Neuronal stem cell (in vitro differentiated cells): ENCODE measurements around the gene TARBP2.
A peak's percentile ranks its signal among the peaks of the same experiment; 100 is the strongest.

Experiments
- DNase-seq: peaks from one replicate; pipeline ENCODE4 v3.0.0-alpha.2; 2013; ENCODE audit warnings: low spot score
- H2AFZ ChIP-seq: one replicate; pipeline ENCODE4 v1.6.1; 2013; ENCODE audit warnings: mild to moderate bottlenecking, low read length, inconsistent platforms
- H2AK5ac ChIP-seq: 2 replicates; pipeline ENCODE4 v1.6.1; 2013; ENCODE audit warnings: low read depth, mild to moderate bottlenecking, inconsistent platforms, low read length, moderate library complexity, mixed read lengths
- H2BK120ac ChIP-seq: 2 replicates; pipeline ENCODE4 v1.6.1; 2013; ENCODE audit warnings: low read depth, mild to moderate bottlenecking, inconsistent platforms, low read length, moderate library complexity, mixed read lengths
- H2BK12ac ChIP-seq: one replicate; pipeline ENCODE4 v1.6.1; 2013; ENCODE audit warnings: low read length, inconsistent platforms
- H2BK15ac ChIP-seq: 2 replicates; pipeline ENCODE4 v1.6.1; 2013; ENCODE audit warnings: mild to moderate bottlenecking, low read length, inconsistent platforms, mixed read lengths
- H2BK5ac ChIP-seq: one replicate; pipeline ENCODE4 v1.6.1; 2013; ENCODE audit warnings: inconsistent platforms, mild to moderate bottlenecking, low read length, moderate library complexity
- H3K14ac ChIP-seq: one replicate; pipeline ENCODE4 v1.6.1; 2013; ENCODE audit warnings: low read length, inconsistent platforms
- H3K18ac ChIP-seq: 2 replicates; pipeline ENCODE4 v1.6.1; 2013; ENCODE audit warnings: low read length, inconsistent platforms
- H3K23ac ChIP-seq: 2 replicates; pipeline ENCODE4 v1.6.1; 2013; ENCODE audit warnings: low read depth, mild to moderate bottlenecking, mixed read lengths, low read length, inconsistent platforms; ENCODE audit not compliant: poor library complexity
- H3K27ac ChIP-seq: replicated peaks from 3 replicates; pipeline ENCODE4 v1.5.1; 2013; ENCODE audit warnings: low read length, inconsistent platforms
- H3K27me3 ChIP-seq, 3 experiments: 2 replicates each; pipeline ENCODE4 v1.6.1; 2013; ENCODE audit warnings: low read length in 3 of 3, mild to moderate bottlenecking in 2 of 3, inconsistent platforms in 1 of 3, low read depth in 1 of 3, mixed read lengths in 1 of 3, moderate library complexity in 1 of 3; ENCODE audit not compliant: control insufficient read depth in 3 of 3, insufficient read depth in 3 of 3
- H3K36me3 ChIP-seq, 2 donors: replicated peaks in 1 of 2; 2 replicates each; pipeline ENCODE4 v1.6.1; 2013; ENCODE audit warnings: low read length in 2 of 2; ENCODE audit not compliant: control insufficient read depth in 2 of 2, insufficient read depth in 2 of 2
- H3K4ac ChIP-seq: 2 replicates; pipeline ENCODE4 v1.6.1; 2013; ENCODE audit warnings: inconsistent platforms, mild to moderate bottlenecking, low read length, moderate library complexity
- H3K4me1 ChIP-seq, 2 donors: 1 replicate in 1 of 2; 2 replicates in 1 of 2; pipeline ENCODE4 v1.6.1; 2013; ENCODE audit warnings: low read length in 2 of 2, low read depth in 1 of 2; ENCODE audit not compliant: control insufficient read depth in 2 of 2, insufficient read depth in 1 of 2
- H3K4me2 ChIP-seq: one replicate; pipeline ENCODE4 v1.6.1; 2013; ENCODE audit warnings: mild to moderate bottlenecking, low read length, inconsistent platforms; ENCODE audit not compliant: insufficient read depth, poor library complexity, severe bottlenecking
- H3K4me3 ChIP-seq, 2 donors: 2 replicates each; pipeline ENCODE4 v1.5.1; 2013; ENCODE audit warnings: low read length in 2 of 2, mild to moderate bottlenecking in 2 of 2, inconsistent platforms in 1 of 2, moderate library complexity in 1 of 2
- H3K79me1 ChIP-seq: one replicate; pipeline ENCODE4 v1.6.1; 2013; ENCODE audit warnings: low read depth, mild to moderate bottlenecking, inconsistent platforms, low read length, moderate library complexity
- H3K9ac ChIP-seq: one replicate; pipeline ENCODE4 v1.6.1; 2013; ENCODE audit warnings: mild to moderate bottlenecking, low read depth, low read length, inconsistent platforms; ENCODE audit not compliant: poor library complexity
- H3K9me3 ChIP-seq, 2 donors: replicated peaks in 1 of 2; 2 replicates each; pipeline versions ENCODE3 to v1.6.1; 2013; ENCODE audit warnings: low read length in 2 of 2, mild to moderate bottlenecking in 2 of 2, inconsistent platforms in 1 of 2, low read depth in 1 of 2, mixed read lengths in 1 of 2, moderate library complexity in 1 of 2; ENCODE audit not compliant: control insufficient read depth in 2 of 2, insufficient read depth in 1 of 2
- H4K8ac ChIP-seq: one replicate; pipeline ENCODE4 v1.6.1; 2013; ENCODE audit warnings: low read depth, mild to moderate bottlenecking, inconsistent platforms, low read length, moderate library complexity
- H4K91ac ChIP-seq: one replicate; pipeline ENCODE4 v1.6.1; 2013; ENCODE audit warnings: low read length, low read depth, mild to moderate bottlenecking, inconsistent platforms; ENCODE audit not compliant: poor library complexity
- WGBS, 2 donors: extraction: QIAGEN DNeasy Blood & Tissue Kit; methylation state at CpG; one replicate each; pipeline ENCODE4 v1.1.7; 2013; ENCODE audit warnings: missing lambda C conversion rate in 2 of 2, mixed read lengths in 1 of 2; ENCODE audit not compliant: insufficient read length in 2 of 2, insufficient replicate concordance in 1 of 2; ENCODE audit errors: extremely low coverage in 2 of 2; 5-methylcytosine and 5-hydroxymethylcytosine counted together

The TARBP2 gene

DNA sequence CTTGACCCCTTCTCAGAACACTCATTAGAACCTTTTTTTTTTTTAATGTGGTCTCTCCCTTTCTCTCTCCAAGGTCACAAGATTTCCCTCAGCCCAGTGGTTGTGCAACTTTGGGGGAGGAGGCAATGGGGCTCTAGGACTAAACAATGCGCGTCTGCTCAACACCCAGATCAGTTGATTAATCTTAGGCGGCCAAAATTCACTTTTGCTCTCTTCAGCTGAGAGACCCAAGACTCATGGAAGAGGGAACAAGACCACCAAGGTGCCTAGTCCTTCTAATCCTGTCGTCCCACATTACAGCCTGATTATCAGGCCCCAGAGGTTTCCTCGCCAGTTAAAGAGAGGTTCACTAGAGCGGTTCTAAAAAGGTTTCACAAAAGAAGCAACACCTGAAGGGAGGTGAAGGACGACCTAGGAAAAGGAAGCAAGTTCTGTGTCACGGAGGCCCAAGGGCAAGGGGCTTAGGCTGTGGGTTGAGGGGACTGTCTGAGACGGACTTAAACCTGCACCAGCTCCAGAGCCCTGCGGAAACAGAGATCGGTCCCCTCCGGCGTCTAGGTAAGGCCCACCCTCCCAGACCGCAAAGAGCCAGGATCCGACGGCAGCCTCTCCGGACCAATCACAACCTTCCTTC lies 824 bp upstream of the TARBP2 start:
- H3K18ac ChIP-seq, result peak overlapping the region; percentile 15
- no peak overlapping the region for H2BK120ac ChIP-seq
- WGBS, 2 donors, result no CpG with 5 or more reads among the region's 17 CpGs
- H2AFZ ChIP-seq, result peak overlapping the region; percentile 100
- no peak for DNase-seq
- no peak overlapping the region for H3K4ac ChIP-seq
- H3K4me3 ChIP-seq, result peak overlapping the region; percentile 75 to 97
- no peak overlapping the region for H2BK5ac ChIP-seq
- H3K27ac ChIP-seq, result peak overlapping the region; percentile 85
- no peak overlapping the region for H3K9ac ChIP-seq
- H3K79me1 ChIP-seq, result peaks cover 6% of the 10 kb centered on the region
- H2AK5ac ChIP-seq, result no peak overlapping the region
- H3K9me3 ChIP-seq, result no peaks in the 10 kb centered on the region
- peak overlapping the region; percentile 95 for H3K23ac ChIP-seq
- no peaks in the 10 kb centered on the region for H3K27me3 ChIP-seq
- peaks cover 28 to 35% of the 10 kb centered on the region in 2 donors for H3K4me1 ChIP-seq
- H2BK12ac ChIP-seq, result peak overlapping the region; percentile 17
- no peak overlapping the region for H3K14ac ChIP-seq
- no peak overlapping the region for H4K91ac ChIP-seq
- H3K36me3 ChIP-seq, result peaks cover 4 to 32% of the 10 kb centered on the region in 2 donors
- no peak overlapping the region for H2BK15ac ChIP-seq
- H4K8ac ChIP-seq, result no peak overlapping the region
- H3K4me2 ChIP-seq, result peak overlapping the region; percentile 89

DNA sequence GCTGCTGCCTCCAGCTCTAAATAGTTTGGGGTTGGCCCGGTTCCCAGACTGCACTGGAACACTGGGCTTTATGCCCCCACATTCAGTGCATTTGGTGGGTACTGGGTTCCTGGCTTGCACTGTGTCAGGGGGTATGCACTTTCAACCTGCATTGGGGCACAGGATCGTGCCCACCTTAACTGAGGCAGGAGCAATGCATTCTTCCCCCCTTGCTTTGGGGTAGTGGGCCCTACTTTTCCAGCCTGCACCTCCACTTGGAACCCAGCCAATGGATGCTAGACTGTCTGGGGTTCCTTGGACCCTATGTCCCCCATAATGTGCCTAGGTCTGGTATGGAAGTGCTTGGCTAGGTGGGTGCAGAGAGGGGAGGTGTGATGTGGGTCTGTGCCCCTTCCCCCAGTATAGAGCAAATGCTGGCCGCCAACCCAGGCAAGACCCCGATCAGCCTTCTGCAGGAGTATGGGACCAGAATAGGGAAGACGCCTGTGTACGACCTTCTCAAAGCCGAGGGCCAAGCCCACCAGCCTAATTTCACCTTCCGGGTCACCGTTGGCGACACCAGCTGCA lies 615 bp downstream of the TARBP2 start:
- Histone ChIP-seq H3K9me3 (no peaks in the 10 kb centered on the region), H2BK12ac (no peak overlapping the region), H3K27me3 (no peaks in the 10 kb centered on the region), H3K14ac (peak overlapping the region; percentile 92), H3K79me1 (peaks cover 6% of the 10 kb centered on the region), H3K9ac (peak overlapping the region; percentile 99), H3K23ac (peak overlapping the region; percentile 97), H3K4me2 (peak overlapping the region; percentile 81), H3K18ac (peak overlapping the region; percentile 100), H2BK5ac (peak overlapping the region; percentile 97), H2BK120ac (peak overlapping the region; percentile 44), H3K36me3 (peaks cover 9 to 46% of the 10 kb centered on the region in 2 donors), H3K4me3 (peak overlapping the region; percentile 83 to 97), H2BK15ac (peak overlapping the region; percentile 52), H4K8ac (peak overlapping the region; percentile 100), H4K91ac (peak overlapping the region; percentile 97), H2AK5ac (peak overlapping the region; percentile 99), H3K4ac (peak overlapping the region; percentile 96), H3K27ac (peak overlapping the region; percentile 94), H3K4me1 (peaks cover 23 to 27% of the 10 kb centered on the region in 2 donors), H2AFZ (peak overlapping the region; percentile 100)
- no peak for DNase-seq
- no CpG with 5 or more reads among the region's 10 CpGs for WGBS, 2 donors

DNA sequence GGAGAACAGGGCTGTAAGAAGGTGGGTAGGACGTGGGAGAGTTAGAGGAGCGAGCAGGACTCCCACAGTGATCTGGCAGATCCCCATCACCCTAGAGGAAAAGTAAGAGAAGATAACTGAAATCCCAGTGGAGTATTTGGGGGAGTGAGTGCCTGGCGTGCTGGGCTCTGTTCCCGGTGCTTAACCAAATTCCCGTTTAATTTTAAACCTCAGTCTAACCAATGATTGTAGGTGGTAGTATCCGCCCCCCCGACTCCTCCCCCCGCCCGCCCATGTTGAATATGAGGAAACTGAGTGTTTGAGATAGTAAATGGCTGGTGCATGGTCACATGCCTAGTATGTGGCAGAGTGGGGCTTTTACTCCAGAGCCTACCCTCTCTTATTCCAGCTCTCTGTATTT lies 1.2 kb downstream of the TARBP2 start:
- Histone ChIP-seq H2BK12ac (no peak overlapping the region), H3K9ac (peak overlapping the region; percentile 99), H3K18ac (no peak overlapping the region), H2AK5ac (peak overlapping the region; percentile 99), H3K4me2 (no peak overlapping the region), H3K9me3 (no peaks in the 10 kb centered on the region), H3K27ac (no peak overlapping the region), H2BK5ac (no peak overlapping the region), H3K4ac (no peak overlapping the region), H3K4me1 (peaks cover 23 to 27% of the 10 kb centered on the region in 2 donors), H2BK120ac (no peak overlapping the region), H2AFZ (no peak overlapping the region), H3K27me3 (no peaks in the 10 kb centered on the region), H2BK15ac (peak overlapping the region; percentile 52), H3K23ac (peak overlapping the region; percentile 97), H3K79me1 (peaks cover 6% of the 10 kb centered on the region), H3K4me3 (peak overlapping the region in 1 of 2 donors; percentile 97), H3K36me3 (peaks cover 13 to 51% of the 10 kb centered on the region in 2 donors), H4K8ac (no peak overlapping the region), H3K14ac (no peak overlapping the region), H4K91ac (no peak overlapping the region)
- no peak for DNase-seq
- WGBS, 2 donors, result no CpG with 5 or more reads among the region's 9 CpGs

DNA sequence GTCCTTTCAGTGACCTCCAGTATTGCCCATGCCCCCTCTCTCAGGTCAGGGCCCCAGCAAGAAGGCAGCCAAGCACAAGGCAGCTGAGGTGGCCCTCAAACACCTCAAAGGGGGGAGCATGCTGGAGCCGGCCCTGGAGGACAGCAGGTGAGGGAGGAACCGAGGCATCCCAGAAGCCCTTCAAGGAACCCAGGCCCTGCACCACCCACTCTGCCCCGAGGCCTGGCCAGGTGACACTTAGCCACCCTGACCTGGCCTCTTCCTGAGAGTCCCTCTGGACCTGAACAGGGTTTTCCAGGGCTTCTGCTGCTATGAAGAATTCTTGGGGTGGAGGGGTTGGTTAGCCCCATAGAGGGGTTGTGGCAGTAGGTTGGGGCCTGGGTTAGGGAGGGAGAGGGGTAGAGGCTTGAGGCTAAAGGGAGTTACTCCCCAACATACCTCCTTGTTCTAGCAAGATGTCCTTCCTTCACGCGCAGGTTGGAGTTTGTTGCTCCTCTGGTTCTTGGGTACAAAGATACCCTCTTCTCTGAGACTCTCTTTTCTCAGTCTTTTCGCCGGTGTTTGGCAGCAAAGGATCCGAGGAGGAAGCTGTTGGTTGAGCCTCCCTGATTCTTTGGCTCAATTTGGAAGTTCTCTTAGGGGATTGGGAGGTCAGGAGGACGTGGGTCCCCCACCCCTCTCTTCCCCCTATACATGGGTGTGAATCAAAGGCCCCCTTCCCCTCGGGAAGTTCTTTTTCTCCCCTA lies 2.1 kb downstream of the TARBP2 start:
- Histone ChIP-seq H3K4ac (no peak overlapping the region), H3K79me1 (peaks cover 6% of the 10 kb centered on the region), H3K4me1 (peaks cover 21 to 23% of the 10 kb centered on the region in 2 donors), H3K18ac (no peak overlapping the region), H4K8ac (no peak overlapping the region), H2BK120ac (no peak overlapping the region), H2BK5ac (no peak overlapping the region), H3K23ac (no peak overlapping the region), H3K14ac (no peak overlapping the region), H3K36me3 (peaks cover 13 to 52% of the 10 kb centered on the region in 2 donors), H3K27ac (no peak overlapping the region), H3K9me3 (no peaks in the 10 kb centered on the region), H2BK15ac (no peak overlapping the region), H3K9ac (no peak overlapping the region), H2BK12ac (no peak overlapping the region), H2AK5ac (no peak overlapping the region), H3K4me3 (no peak overlapping the region), H3K27me3 (no peaks in the 10 kb centered on the region), H2AFZ (no peak overlapping the region), H4K91ac (no peak overlapping the region), H3K4me2 (no peak overlapping the region)
- whole genome bisulfite sequencing, 2 donors, result no CpG with 5 or more reads among the region's 10 CpGs
- DNase-seq, result no peak
